ENCODE data around the gene NKAIN2.
"Not testable (repeated sequence)": the region's sequence is repeated elsewhere in the genome, so short reads cannot be mapped to it uniquely, and the experiment has no call there.

Gene NKAIN2

DNA sequence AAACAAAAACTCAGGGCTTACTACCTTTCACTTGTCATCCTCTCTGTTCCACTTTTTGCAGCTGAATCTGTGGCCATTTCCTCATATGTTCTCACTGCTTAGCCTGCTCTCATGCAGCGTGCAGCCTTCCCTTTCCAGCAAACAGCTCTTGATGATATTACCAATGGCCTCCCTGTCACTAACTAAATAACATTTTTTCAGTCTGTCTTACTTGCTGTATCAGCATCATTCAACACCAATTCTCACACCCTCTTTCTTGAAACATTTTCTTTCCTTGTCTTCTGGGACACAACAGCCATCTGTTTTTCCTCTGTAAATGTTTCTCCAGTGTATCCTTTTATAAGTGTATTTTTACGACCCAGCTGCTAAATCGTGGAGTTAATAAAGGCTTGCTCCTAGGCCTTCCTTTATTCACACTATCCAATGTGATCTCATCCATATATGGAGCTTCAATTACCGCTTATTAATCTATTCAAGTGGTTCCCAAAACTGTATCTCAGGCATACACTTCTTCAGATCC lies 634.9 kb downstream of the NKAIN2 start:
- no peak for DNase-seq (ENCODE audit: low spot score)

DNA sequence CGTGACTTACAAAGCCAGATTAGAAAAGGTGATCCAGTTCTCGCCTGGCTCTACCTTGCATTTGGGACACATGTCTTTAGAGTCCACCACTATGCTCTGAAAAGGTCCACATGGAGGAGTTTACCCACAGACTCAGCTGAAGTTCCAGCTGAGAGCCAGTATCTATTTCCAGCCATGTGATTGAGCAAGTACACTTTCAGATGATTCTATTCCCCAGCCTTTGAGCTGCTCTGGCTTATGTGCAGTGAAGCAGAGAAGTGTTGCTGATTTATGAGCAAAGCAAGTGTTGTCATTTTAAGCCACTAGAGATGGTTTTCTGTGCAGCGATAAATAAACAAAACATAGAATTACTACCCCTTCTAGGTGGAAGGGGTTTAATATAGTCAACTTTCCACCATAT lies 637.8 kb downstream of the NKAIN2 start:
- DNase-seq (ENCODE audit: low spot score) = no peak

DNA sequence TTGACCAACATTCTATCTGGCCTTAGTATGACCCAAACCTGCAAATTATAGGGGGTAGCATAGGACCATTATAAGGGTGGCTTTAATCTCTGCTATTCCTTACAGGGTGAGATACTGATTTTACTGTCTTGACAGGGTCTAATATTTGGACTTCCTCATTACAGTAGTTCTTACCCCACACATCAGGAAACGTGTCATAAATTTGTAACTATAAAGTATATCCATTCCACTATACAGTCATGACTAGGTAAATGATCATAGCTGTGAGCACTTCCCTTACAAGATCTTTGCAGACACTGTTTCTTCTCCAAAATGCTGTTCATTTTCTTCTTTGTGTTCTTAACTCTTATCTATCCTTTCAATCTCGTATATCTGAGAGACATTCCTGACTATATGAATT lies 639.9 kb downstream of the NKAIN2 start:
- no peak for DNase-seq (ENCODE audit: low spot score)

DNA sequence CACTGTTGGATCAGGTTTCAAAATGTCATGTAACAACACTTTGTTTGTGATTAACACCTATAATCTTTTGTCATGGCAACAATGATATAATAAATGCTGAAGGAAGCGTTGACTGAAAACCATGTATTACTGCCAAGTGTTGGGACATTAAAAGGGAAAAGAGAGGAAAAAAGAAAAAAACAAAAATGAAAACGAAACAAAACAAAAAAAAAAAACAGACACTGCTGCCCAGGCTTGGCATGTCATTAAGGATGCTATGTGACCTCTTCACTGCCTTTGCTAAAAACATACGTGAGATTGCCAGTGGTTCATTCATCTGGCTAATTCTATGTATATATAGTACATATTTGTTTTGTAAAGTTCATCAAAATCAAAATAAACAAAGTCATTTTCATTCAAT lies 641.9 kb downstream of the NKAIN2 start:
- no peak for DNase-seq (ENCODE audit: low spot score)

DNA sequence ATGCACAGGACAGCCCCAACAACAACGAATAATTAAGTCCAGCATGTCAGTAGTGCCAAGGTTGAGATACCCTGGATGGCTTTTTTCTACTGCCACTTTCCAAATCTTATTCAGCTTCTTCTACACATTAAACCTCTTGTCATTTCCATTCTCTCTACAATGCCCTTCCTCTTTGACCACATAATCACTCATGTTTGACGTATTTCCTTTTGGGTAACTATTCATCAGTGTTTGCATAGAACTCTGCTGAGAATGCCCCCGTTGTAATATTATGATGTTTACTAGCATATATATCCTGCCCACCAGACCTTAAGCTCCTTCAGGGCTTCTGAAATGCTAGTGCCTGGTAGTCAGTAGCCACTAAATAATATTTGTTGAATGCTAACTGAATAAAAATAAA lies 643.3 kb downstream of the NKAIN2 start:
- DNase-seq (ENCODE audit: low spot score) = no peak

DNA sequence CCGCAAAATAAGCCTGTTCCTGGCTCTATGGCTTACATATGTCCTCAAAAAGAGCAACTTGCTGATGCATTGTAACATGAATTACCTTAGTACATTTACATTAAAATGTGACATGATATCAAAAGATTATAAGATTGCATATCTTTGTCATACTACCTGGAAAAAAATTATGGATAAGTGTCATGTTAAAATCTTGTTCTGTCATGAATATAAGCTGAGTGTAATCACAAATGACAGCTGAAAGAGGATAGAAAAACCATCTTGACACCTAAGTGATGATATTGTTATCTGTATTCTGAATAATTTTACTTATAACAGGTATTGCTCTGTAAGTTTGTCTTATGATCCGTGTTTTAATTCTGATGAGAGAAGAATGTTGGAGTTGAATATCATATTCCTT lies 655.6 kb downstream of the NKAIN2 start:
- DNase-seq (ENCODE audit: low spot score) = no peak

DNA sequence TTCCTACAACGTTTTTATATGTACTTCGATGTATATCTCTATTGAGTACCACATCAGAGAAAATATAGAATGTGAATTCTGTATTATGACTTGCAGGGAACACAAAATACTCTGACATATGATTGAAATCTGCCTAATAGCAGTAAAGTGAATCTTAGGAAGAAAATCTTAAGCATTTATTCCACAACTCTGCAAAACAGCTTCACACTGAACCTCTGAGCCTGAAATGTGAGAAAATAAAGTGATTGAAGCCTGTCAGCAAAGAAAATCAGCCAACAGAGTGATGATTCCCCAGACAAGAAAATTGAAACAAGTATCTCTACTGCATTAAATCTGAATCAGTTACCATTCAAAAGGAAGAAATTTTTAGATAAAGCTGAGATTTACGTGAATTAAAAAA lies 659.1 kb downstream of the NKAIN2 start:
- DNase-seq (ENCODE audit: low spot score) = no peak

DNA sequence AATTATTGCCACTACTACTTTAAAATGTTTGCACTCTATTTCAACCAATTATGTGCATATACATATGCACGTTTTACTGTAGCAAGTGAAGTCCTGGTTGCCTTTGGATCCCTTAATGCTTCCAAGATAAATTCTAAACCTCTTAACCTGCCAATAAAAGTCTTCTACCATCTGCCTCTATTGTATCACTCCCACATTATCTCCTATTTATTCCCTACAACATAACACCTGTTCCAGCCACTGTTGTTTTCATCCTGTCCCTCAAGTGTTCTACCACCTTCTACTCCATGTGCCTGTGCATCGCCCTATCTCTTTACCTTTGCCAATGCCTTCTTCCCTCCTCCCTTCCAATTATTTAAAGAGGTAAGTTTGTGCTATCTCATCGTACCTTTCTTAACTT lies 659.6 kb downstream of the NKAIN2 start:
- no peak for DNase-seq (ENCODE audit: low spot score)

DNA sequence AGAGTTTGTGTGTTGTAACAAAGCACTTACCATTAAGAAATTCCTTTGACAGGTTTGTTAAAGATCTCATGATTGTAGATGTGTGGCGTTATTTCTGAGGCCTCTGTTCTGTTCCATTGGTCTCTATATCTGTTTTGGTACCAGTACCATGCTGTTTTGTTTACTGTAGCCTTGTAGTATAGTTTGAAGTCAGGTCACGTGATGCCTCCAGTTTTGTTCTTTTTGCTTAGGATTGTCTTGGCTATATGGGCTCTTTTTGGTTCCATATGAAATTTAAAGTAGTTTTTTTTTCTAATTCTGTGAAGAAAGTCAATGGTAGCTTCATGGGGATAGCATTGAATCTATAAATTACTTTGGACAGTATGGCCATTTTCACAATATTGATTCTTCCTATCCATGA lies 660.9 kb downstream of the NKAIN2 start:
- DNase-seq (ENCODE audit: low spot score) = not testable (repeated sequence)

DNA sequence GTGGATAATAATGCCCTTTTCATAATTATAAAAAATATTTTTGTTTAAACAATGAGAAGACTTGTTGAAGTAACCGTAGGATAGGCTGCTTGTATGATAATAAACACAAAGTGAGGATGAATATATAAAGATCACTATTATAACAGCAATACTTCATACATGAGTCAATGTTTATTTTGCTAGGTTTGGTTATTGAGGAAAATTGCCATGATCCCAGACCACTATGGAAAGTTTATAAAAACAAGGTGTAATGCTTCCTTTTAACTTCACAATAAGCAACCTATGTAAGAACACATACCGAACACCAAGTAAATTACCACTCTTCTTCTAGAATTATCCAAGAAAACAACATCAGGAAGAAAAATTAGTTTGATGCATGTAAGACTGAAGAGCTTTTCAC lies 663.3 kb downstream of the NKAIN2 start:
- no peak for DNase-seq (ENCODE audit: low spot score)

DNA sequence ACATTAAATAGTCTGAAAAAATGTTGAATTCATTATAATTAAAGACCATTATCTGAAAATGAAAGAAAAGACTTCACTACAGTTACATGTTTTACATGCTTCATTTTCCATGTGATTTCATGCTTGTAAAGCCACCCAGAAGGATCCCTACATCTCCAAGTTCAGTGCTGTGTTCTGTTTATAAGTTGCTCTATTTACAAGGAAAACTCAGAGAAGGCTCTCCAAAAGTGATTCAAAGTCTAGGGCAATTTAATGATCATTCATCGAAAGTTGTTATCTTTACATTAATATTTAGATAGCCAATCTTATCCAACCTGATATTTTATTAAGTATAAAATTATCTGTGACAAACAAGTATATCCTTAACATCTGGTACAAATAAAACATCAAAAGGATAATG lies 663.7 kb downstream of the NKAIN2 start:
- no peak for DNase-seq (ENCODE audit: low spot score)

DNA sequence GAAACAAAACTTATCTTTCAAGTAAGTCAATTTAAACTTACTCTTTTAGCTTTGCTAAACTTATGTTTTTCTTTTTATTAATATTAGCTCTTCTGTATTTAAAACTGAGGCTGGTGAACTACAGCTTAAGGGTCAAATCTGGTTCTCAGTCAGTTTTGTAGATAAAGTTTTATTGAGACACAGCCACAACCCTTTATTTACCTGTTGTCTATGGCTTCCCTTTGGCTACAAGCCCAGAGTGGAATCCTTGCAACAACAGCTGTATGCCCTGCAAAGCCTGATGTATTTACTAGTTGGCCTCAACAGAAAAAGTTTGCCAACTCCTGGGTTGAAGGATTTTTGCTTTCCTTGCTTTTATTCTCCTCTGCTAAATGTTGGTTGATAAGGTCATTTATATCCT lies 667.1 kb downstream of the NKAIN2 start:
- no peak for DNase-seq (ENCODE audit: low spot score)

DNA sequence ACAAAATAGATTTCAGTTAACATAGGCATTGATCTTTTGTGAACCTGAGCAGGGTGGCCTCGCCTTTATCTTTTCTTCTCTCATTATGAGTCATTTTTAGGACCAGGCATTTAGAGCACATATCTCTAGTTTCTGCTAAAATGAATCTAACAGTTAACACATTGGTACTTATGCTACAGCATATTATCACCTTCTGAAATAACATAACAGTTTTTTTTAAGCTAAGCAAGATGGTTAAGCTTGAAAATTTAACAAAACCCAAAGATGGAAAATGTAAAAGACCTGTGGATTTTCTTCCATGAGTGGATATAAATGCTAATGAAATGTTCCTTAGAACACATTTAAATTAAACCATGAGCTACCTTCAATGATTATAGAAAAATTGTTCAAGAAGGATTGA lies 671.5 kb downstream of the NKAIN2 start:
- DNase-seq (ENCODE audit: low spot score) = no peak

DNA sequence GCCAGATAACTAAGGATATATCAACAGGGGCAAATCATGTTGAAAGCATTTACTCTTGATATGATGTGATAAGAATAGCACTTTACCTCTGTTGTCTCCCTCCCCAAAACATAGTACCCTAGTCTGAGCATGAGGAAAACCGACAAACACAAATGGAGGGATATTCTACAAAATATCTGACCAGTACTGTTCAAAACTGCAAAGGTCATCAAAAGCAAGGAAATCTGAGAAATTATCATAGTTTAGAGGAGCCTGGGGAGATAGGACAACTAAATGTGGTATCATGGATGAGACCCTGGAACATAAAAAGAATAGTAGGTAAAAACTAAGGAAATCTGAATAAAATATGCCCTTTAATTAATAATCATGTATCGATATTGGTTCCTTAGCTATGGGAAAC lies 675.2 kb downstream of the NKAIN2 start:
- no peak for DNase-seq (ENCODE audit: low spot score)

DNA sequence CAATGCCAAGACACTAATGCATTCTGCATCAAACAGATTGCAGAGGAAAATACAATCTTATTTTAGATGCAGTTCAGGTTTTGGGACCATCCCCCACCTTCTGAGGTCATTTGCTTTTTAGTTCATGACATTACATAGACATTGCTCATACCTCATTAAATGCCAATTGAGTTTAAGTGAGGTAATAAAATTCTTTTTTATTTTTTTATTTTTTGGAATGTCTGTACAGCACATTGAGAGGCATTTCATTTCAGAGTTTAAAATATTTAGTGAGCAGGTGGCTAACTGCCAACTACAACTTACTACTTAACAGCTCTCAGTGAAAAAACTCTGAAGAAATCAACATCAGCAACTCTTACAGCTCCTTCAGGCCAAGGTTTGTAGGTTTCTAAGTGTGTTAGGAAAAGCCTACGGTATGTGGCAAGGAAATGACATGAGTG lies 676.3 kb downstream of the NKAIN2 start:
- no peak for DNase-seq (ENCODE audit: low spot score)

DNA sequence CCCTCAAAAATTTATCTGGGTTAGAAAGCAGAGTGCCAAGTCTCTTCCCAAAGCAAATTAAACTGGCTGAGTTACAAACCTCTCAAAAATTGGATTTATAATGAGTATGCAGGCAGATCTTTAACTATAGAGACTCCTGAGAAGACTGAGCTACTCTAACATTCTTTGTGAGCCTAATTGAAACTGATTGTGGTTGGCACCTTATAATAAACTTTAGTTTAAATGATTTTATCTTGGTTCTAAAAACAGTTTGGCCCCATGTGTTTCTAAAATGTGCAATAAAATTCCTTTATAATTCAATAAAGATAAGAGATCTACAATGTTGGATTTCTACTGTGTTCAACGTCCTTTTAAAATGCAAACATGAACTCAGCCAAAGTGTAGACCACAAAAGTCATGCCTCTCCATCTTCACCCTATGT lies 678.4 kb downstream of the NKAIN2 start:
- no peak for DNase-seq (ENCODE audit: low spot score)

DNA sequence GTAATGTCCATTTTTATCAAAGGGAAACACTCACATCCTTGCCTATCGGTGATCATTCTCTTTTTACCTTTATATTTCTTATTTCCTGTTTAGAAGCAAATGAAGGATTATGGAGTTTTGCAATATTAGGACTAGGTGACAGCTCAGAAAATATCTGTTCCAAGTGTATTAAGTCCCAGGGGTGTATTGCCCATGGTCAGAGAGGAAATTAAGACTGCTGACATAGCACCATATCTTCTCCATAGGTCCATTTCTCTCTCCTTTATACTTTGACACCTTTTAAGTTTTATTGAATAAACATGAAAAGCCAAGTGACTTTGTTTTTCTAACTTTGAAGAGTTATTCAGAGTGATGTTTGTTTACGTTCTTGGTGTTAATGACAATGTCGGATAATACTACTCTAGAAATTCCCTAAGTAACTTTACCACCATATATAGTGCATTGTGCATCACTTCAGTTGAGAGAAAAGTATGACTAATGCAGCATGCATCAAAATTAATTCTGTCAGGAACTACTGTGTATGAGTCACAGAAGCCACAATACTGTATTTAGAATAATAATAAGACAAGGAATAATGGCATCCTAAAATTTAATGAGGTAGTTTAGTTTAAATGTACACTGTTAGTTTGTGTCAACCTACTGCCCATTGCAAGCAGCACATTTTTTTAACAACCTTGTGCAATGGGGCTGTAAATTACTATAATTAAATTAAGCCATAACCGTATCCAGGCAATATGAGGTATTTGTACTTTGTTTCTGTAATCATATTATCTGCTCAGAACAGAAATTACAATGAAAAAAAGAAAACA lies 684.2 kb downstream of the NKAIN2 start:
- no peak for DNase-seq (ENCODE audit: low spot score)

DNA sequence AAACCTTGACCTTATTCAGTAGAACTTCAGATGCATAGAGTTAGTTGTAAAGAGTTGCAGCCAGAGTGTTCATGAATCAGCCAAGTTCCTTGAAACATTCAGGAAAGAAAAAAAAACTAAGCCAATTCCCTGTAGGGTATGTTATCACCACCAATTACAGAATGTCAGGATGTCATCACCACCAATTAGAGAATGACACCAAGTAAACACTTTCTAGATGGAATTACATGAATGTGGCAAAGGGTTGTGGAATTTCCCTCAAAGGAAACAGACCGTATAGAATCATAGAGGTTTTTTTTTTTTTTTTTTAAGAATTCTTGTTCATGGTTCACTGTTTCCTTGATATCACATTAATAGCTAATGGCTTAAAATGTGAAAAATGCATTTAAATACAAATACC lies 686.5 kb downstream of the NKAIN2 start:
- no peak for DNase-seq (ENCODE audit: low spot score)

DNA sequence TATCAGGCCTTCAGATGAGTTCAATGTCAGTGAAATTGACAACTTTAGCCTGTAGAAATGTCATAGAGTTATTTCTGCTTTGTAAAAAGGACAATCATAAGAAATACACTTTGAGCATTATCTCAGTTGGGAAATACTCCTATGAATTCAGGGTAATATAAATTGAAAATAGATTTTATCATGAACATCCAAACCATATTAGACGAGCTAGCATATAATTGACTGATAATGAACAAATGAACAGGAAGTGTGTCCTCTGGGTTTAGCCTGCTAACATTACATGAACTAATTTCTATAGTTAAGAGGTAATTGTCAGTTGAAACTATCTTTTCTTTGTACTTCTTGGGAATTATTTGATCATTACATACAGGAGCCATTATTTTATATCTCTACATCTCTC lies 689.6 kb downstream of the NKAIN2 start:
- DNase-seq (ENCODE audit: low spot score) = no peak

DNA sequence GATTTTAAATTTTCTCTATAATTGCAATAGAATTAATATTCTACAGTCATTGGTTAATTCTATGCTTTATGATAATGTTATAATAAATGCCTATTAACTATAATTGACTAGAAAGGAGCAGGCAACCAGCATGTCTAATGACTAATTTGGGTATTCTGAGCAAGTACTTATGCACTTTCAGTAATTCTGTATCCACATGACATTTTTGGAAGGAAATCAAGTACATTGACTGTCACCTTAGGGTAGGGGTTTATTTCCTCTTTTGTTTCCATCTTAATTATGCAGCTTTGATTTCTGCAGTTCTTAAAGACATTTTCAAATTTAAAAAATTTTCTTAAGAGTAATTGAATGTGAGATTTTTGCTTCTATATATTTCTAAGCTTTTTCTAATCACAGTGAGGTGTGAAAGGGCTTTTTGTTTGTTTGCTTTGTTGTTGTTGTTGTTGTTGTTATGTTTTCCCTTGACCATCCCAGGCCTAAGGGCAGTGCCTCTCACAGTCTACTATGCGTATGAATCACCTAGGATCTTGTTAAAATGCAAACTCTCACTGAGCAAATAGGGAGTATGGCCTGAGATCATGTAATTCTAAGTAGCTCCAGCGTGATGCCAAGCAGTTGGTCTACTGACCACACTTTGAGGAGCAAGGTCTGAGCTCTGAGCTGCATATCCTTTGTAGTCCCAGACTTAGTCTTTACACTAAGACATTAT lies 691.4 kb downstream of the NKAIN2 start:
- DNase-seq (ENCODE audit: low spot score) = no peak

DNA sequence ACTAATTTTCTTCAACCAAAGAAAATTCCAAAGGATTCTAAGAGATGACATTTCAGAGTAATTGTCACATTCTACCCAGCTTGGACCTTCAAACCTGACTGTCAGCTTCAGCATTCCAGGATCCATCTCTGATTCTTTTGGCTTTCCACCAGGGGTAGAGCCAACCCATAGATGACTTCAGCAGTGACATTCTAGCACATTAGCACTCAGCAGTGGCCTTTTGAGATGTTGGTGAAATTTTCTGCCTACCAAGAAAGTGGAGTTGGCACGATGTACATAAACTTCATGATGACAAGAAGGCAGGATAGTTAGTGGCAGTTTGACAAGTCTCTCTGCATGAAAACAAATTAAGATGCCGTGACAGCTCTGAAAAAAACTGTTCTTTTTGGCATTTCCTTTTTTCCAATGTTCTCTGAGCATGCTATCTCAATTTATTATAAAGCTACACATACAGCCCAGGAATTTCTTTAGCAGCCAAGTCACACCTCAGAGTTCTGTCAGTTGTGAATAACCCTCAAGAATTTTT lies 692.1 kb downstream of the NKAIN2 start:
- DNase-seq (ENCODE audit: low spot score) = no peak

DNA sequence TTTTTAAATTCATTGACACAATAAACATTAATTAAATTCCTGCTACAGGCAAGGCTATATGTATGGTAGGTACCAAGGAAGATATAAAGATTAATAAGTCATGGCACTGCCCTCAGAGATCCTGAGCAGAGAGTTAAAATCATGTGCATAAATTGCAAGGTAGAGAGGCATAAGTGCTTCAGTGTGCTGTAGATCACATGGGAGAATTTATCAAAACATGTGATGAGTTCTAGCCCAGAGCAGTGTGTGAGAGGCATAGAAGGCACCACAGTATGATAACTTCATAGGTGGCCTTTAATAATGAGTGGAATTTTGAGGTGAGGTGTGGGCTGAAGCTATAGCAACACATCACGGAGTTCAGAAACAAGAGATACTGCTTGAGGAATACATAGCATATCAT lies 692.7 kb downstream of the NKAIN2 start:
- DNase-seq (ENCODE audit: low spot score) = no peak

DNA sequence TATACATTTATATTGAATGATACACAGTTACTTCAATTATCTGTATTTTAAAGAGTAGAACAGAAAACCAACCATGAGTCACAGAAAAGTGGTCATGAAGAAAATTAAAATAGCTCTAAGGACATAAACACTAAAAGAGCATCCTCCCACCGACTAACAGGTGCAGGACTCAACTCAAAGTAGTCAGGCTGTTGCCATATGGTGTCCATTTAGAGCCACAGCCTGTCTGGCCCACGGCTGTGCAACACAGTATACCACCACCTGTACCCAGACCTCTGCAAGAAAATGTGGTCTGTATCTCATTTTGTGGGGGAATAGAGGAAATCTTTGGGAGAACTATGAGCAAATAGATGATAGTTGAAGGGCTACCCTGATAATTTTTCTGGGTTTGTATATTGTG lies 708.8 kb downstream of the NKAIN2 start:
- no peak for DNase-seq (ENCODE audit: low spot score)

Measured in GM03348 (cell line).